Omental fat pad (tissue), 4 donors: ENCODE data around the gene ASGR1. TPM values are rescaled to one million over a fixed set of nuclear protein-coding genes. Genes with fewer than 3 reads are reported as not detected.

Source experiments
- ATAC-seq: fragments of 150-250 bp; one replicate; pipeline ENCODE4 v1.9.1; 2016; ENCODE audit warnings: mild to moderate bottlenecking, moderate library complexity; ENCODE audit not compliant: low FRiP score
- DNase-seq: peaks from one replicate; pipeline ENCODE4 v3.0.0-alpha.2; 2019; ENCODE audit warnings: low spot score
- total RNA-seq, 4 donors: library from RNA; depleted of rRNA; stranded (reverse); fragments of >200 nt; gene quantifications; one replicate each; pipeline ENCODE4 v1.1.0, GENCODE V29; 2016
- TF ChIP-seq, protein P1 (sequence below), 3 donors: fragments of 450-650 bp; IDR thresholded peaks; one replicate each; pipeline ENCODE4 v1.5.1; 2016 to 2017; ENCODE audit warnings: antibody characterized with exemption in 3 of 3, mild to moderate bottlenecking in 3 of 3, moderate library complexity in 2 of 3

Gene ASGR1
- total RNA-seq, 4 donors from 2014 or later: 0.56 to 2.5 (median 1.4) TPM

- peak; percentile 80 for DNase-seq
Observed at GRCh38 chr17:7215136-7215638, 36.0 kb upstream of the ASGR1 start.

DNA sequence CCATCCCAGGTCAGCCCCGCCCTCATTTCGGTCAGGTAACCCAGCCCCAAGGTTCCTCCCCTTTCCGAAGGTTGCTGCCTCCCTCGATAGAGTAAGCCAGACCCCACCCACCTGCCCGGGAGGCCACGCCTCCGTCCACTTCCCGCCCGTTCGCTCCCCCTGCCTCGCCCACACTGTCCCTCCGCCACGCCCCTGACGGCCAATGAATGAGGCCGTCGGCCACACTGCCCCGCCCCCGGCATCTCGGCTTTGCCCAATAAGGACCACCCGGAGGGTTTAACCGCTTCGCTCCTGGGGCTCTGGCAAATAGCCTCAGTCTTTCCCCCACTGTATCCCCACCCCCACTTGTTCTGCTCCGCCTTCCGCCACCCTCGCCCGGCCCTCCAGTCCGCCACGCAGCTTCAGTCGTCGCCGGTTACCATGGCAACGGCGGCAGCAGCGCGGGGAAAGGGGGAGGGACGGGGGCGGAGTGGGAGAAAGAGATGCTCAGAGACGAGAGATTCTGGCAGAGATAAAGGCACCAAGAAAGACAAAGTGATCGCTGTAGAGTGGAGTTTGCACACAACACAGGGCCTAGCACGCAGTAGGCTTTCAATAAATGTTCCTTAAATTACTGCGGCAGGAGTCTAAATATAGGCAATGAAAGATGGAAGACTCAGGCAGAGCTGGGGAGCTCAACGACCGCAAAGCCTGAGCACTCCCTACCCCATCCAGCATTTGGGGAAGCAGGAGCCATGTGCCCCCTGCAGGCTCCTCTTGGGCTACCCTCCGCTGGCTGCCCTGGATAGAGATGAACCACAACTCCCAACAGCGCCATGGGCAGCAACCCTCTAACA lies 35.3 kb upstream of the ASGR1 start:
- peak; percentile 84 for ATAC-seq
- peak; percentile 92 for DNase-seq
- TF ChIP-seq, protein P1, sequence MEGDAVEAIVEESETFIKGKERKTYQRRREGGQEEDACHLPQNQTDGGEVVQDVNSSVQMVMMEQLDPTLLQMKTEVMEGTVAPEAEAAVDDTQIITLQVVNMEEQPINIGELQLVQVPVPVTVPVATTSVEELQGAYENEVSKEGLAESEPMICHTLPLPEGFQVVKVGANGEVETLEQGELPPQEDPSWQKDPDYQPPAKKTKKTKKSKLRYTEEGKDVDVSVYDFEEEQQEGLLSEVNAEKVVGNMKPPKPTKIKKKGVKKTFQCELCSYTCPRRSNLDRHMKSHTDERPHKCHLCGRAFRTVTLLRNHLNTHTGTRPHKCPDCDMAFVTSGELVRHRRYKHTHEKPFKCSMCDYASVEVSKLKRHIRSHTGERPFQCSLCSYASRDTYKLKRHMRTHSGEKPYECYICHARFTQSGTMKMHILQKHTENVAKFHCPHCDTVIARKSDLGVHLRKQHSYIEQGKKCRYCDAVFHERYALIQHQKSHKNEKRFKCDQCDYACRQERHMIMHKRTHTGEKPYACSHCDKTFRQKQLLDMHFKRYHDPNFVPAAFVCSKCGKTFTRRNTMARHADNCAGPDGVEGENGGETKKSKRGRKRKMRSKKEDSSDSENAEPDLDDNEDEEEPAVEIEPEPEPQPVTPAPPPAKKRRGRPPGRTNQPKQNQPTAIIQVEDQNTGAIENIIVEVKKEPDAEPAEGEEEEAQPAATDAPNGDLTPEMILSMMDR (IDR thresholded peaks at IDR 0.05): no peak

More at GRCh38 chr17:7215136-7215638, 36.0 kb upstream of the ASGR1 start:
- TF ChIP-seq, protein P1 (IDR thresholded peaks at IDR 0.05): no peak
- no peak for ATAC-seq

DNA sequence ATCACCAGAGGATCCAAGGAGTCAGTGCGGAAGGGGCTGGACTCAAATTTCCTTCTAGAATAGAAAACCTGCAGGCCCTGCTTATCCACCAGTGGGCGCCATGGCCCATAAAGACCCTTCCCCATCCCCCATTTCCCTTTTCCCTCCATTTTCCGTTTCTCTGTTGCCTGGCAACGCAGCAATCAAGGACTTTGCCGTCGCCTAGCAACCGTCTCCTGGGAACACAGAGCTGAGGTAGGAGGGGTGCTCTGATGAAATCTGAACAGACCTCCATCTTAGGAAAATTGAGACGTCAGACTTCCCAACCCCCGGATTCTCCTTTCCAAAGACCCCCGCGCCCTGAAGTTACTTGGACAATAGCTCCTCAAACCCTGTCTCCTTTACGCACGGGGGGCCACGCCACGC lies 34.7 kb upstream of the ASGR1 start:
- ATAC-seq: peak; percentile 1
- DNase-seq: peak; percentile 51

DNA sequence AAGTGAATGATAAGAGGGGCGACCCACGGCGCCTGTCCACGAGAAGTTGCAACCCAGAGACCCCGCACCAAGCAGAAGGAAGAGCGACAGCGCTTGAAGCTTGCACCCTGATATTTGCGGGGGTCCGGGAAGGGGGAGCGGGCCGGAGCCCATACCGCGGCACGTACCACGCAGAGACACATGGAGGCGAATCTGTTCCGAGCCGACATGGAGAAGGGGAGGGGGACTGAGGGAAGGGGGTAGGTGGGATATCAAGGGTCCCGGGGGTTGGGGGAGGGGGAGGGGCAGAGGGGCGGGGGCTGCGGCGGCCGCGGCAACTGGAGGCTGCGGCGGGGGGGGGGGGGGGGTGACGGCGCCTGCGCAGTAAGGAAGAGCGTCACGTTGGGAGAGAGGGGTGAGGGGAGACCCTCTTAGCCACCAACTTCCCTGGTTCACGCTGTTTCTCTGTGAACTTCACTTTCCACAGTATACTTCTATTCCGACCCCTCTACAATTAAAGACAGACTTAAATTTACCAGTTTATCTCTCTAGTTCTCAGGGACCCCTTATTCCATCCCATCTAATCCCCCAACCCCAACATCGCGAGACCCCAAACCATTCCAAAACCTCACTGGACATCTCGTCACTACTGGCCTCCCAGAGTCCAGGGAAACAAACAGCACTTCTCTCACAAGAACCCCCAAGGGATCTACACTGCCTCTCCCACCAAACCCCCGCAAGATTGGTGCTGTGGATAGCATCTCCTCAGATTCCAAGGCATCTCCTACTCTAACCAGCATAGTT lies 32.5 kb upstream of the ASGR1 start:
- ATAC-seq (no peak), DNase-seq (no peak)
- TF ChIP-seq, protein P1 (IDR thresholded peaks at IDR 0.05): no peak

More for the DNA sequence above, 34.7 kb upstream of the ASGR1 start:
- TF ChIP-seq, protein P1 (IDR thresholded peaks at IDR 0.05): no peak

DNA sequence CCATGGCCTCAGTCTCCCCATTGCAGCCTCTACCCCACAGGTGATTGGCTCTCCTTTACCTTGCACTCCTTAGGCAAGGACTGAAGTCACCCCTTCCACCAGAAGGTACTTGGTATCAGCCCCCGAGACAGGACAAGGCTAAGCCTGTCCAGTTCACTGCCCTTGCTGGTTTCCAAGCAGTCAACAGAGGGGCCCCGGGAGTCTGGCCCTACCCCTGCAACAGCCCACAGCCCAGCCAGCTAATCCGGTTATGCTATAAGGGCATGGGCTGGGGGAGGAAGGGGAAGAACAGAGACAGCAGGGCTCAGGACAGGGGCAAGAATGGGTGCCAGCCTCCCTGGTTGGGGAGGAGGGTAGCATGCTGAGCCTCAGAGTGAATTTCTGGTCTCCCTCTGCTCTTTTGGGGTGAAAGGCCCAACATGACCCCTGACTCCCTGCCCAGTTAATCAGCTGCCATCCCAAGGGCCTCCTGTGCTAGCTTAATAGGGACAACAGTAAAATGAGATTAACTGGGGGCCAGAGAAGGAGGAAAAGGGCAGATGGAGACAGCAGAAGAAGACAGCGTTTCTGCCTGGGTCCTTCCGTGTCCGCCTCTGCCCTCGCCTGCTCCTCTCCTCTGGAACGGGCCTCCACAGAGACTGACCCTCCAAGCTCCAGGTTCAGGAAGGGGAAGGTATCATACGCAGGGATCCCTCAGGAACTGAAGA lies 29.7 kb upstream of the ASGR1 start:
- DNase-seq (no peak), ATAC-seq (no peak)
- TF ChIP-seq, protein P1 (IDR thresholded peaks at IDR 0.05): no peak

GRCh38 chr17:7208027-7208571 lies 28.9 kb upstream of the ASGR1 start:
- TF ChIP-seq, protein P1 (IDR thresholded peaks at IDR 0.05): no peak
- no peak for DNase-seq
- ATAC-seq: no peak
